ENCODE results near the gene MAN1A1.

The MAN1A1 gene

GRCh38 chr6:119334535-119335264 is 14.9 kb downstream of the MAN1A1 start:
- peaks cover under 1% of the 10 kb centered on the region for H3K4me1 ChIP-seq (ENCODE audit: control insufficient read depth, insufficient read depth, low read length)
- no peak overlapping the region for H3K9ac ChIP-seq (ENCODE audit: low read length in 2 of 2)
- H3K27ac ChIP-seq (ENCODE audit: low read length), result no peak overlapping the region
- no peak overlapping the region for H3K4me3 ChIP-seq (ENCODE audit: low read length in 2 of 2)
- H3K9me3 ChIP-seq (ENCODE audit: control insufficient read depth in 2 of 2, low read length in 2 of 2), result no peaks in the 10 kb centered on the region
- H3K36me3 ChIP-seq (ENCODE audit: control insufficient read depth in 2 of 2, insufficient read depth in 2 of 2, low read length in 2 of 2), result no peaks in the 10 kb centered on the region
- H3K27me3 ChIP-seq (ENCODE audit: control insufficient read depth in 1 of 2, insufficient read depth in 2 of 2, low read length in 2 of 2), result no peaks in the 10 kb centered on the region

- Histone ChIP-seq H3K9ac (ENCODE audit: low read length in 2 of 2) (no peak overlapping the region), H3K9me3 (ENCODE audit: control insufficient read depth in 2 of 2, low read length in 2 of 2) (no peaks in the 10 kb centered on the region), H3K36me3 (ENCODE audit: control insufficient read depth in 2 of 2, insufficient read depth in 2 of 2, low read length in 2 of 2) (no peaks in the 10 kb centered on the region), H3K27me3 (ENCODE audit: control insufficient read depth in 1 of 2, insufficient read depth in 2 of 2, low read length in 2 of 2) (no peaks in the 10 kb centered on the region), H3K27ac (ENCODE audit: low read length) (no peak overlapping the region), H3K4me3 (ENCODE audit: low read length in 2 of 2) (no peak overlapping the region), H3K4me1 (ENCODE audit: control insufficient read depth, insufficient read depth, low read length) (peaks cover 3% of the 10 kb centered on the region)
Observed at GRCh38 chr6:119333707-119334295, 15.8 kb downstream of the MAN1A1 start.

DNA sequence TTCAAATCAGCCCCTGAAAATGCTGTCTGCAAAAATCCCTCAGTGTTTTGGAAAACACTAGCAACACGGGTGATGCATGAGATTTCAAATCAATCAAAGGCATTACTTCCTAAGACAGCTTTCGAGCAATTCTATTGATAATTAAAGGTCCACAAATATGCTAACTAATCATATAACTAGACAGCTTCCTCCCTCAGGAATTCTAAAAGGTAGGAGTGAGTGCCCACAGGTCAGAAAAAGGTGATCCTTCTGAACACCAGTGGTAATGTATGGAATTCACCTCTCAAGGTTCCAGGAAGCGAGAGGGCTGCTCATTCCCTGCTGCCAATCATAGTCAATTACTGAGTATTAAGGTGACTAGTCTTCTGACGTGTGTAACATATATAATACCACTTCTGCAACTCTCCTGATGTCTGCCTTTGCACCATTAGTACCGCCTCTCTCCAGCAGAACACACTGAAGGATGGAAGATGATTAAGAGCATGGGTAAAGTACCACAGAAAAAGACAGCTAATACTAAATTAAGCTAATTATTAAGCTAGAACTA is 16.4 kb downstream of the MAN1A1 start:
- no peaks in the 10 kb centered on the region for H3K36me3 ChIP-seq (ENCODE audit: control insufficient read depth in 2 of 2, insufficient read depth in 2 of 2, low read length in 2 of 2)
- peaks cover 6% of the 10 kb centered on the region for H3K4me1 ChIP-seq (ENCODE audit: control insufficient read depth, insufficient read depth, low read length)
- no peak overlapping the region for H3K9ac ChIP-seq (ENCODE audit: low read length in 2 of 2)
- H3K4me3 ChIP-seq (ENCODE audit: low read length in 2 of 2), result no peak overlapping the region
- no peak overlapping the region for H3K27ac ChIP-seq (ENCODE audit: low read length)
- H3K27me3 ChIP-seq (ENCODE audit: control insufficient read depth in 1 of 2, insufficient read depth in 2 of 2, low read length in 2 of 2), result no peaks in the 10 kb centered on the region
- no peaks in the 10 kb centered on the region for H3K9me3 ChIP-seq (ENCODE audit: control insufficient read depth in 2 of 2, low read length in 2 of 2)

- Histone ChIP-seq H3K36me3 (ENCODE audit: control insufficient read depth in 2 of 2, insufficient read depth in 2 of 2, low read length in 2 of 2) (peaks cover 0 to 1% of the 10 kb centered on the region in 2 donors), H3K4me3 (ENCODE audit: low read length in 2 of 2) (no peak overlapping the region), H3K9ac (ENCODE audit: low read length in 2 of 2) (no peak overlapping the region), H3K4me1 (ENCODE audit: control insufficient read depth, insufficient read depth, low read length) (peaks cover 11% of the 10 kb centered on the region), H3K27ac (ENCODE audit: low read length) (no peak overlapping the region), H3K27me3 (ENCODE audit: control insufficient read depth in 1 of 2, insufficient read depth in 2 of 2, low read length in 2 of 2) (no peaks in the 10 kb centered on the region), H3K9me3 (ENCODE audit: control insufficient read depth in 2 of 2, low read length in 2 of 2) (no peaks in the 10 kb centered on the region)
Observed at GRCh38 chr6:119331663-119332286, 17.8 kb downstream of the MAN1A1 start.

DNA sequence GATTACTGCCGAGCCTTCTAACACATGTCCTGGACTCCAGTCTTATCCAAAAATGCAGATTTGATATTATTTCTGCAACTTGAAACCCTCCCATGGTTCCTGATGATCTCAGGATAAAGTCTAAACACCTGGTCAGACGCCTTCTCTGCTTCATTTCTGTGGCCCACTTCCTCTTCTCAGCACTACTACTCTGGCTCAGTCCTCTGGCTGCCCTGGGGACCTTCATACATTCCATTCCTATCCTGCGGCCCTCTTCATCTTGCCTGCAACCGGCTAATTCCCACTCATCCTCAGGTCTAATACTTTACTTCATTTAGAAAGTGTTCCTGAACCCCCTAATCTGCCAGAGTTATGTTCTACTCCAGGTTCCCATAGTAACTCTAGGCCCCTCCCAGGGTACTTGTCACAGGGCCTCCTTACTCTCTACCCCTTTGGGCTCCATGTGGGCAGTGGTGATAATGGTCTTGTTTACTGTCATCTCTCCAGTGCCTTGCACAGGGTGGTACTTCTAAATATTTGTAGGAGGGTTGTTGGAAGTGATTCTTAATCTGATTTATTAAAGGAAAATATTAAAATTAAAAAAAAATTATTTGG is 18.9 kb downstream of the MAN1A1 start:
- Histone ChIP-seq H3K36me3 (ENCODE audit: control insufficient read depth in 2 of 2, insufficient read depth in 2 of 2, low read length in 2 of 2) (peaks cover 4 to 7% of the 10 kb centered on the region in 2 donors), H3K9ac (ENCODE audit: low read length in 2 of 2) (no peak overlapping the region)

GRCh38 chr6:119329794-119330180 is 19.8 kb downstream of the MAN1A1 start:
- no peaks in the 10 kb centered on the region for H3K9me3 ChIP-seq (ENCODE audit: control insufficient read depth in 2 of 2, low read length in 2 of 2)
- H3K4me3 ChIP-seq (ENCODE audit: low read length in 2 of 2), result no peak overlapping the region
- H3K27me3 ChIP-seq (ENCODE audit: control insufficient read depth in 1 of 2, insufficient read depth in 2 of 2, low read length in 2 of 2), result no peaks in the 10 kb centered on the region
- H3K27ac ChIP-seq (ENCODE audit: low read length), result no peak overlapping the region
- peaks cover 11% of the 10 kb centered on the region for H3K4me1 ChIP-seq (ENCODE audit: control insufficient read depth, insufficient read depth, low read length)
- H3K36me3 ChIP-seq (ENCODE audit: control insufficient read depth in 2 of 2, insufficient read depth in 2 of 2, low read length in 2 of 2), result peaks cover 4 to 7% of the 10 kb centered on the region in 2 donors
- H3K9ac ChIP-seq (ENCODE audit: low read length in 2 of 2), result no peak overlapping the region

More for the DNA sequence above, 18.9 kb downstream of the MAN1A1 start:
- H3K4me3 ChIP-seq (ENCODE audit: low read length in 2 of 2), result no peak overlapping the region
- H3K9me3 ChIP-seq (ENCODE audit: control insufficient read depth in 2 of 2, low read length in 2 of 2), result no peaks in the 10 kb centered on the region
- H3K27me3 ChIP-seq (ENCODE audit: control insufficient read depth in 1 of 2, insufficient read depth in 2 of 2, low read length in 2 of 2), result no peaks in the 10 kb centered on the region
- no peak overlapping the region for H3K27ac ChIP-seq (ENCODE audit: low read length)
- H3K4me1 ChIP-seq (ENCODE audit: control insufficient read depth, insufficient read depth, low read length), result peaks cover 11% of the 10 kb centered on the region

- Histone ChIP-seq H3K4me1 (ENCODE audit: control insufficient read depth, insufficient read depth, low read length) (peaks cover 11% of the 10 kb centered on the region), H3K27ac (ENCODE audit: low read length) (no peak overlapping the region), H3K9ac (ENCODE audit: low read length in 2 of 2) (no peak overlapping the region), H3K9me3 (ENCODE audit: control insufficient read depth in 2 of 2, low read length in 2 of 2) (no peaks in the 10 kb centered on the region), H3K27me3 (ENCODE audit: control insufficient read depth in 1 of 2, insufficient read depth in 2 of 2, low read length in 2 of 2) (no peaks in the 10 kb centered on the region), H3K36me3 (ENCODE audit: control insufficient read depth in 2 of 2, insufficient read depth in 2 of 2, low read length in 2 of 2) (peaks cover 4 to 7% of the 10 kb centered on the region in 2 donors), H3K4me3 (ENCODE audit: low read length in 2 of 2) (no peak overlapping the region)
Observed at GRCh38 chr6:119328892-119329793, 20.4 kb downstream of the MAN1A1 start.

GRCh38 chr6:119328254-119328653 is 21.3 kb downstream of the MAN1A1 start:
- no peak overlapping the region for H3K27ac ChIP-seq (ENCODE audit: low read length)
- no peak overlapping the region for H3K9ac ChIP-seq (ENCODE audit: low read length in 2 of 2)
- H3K36me3 ChIP-seq (ENCODE audit: control insufficient read depth in 2 of 2, insufficient read depth in 2 of 2, low read length in 2 of 2), result peaks cover 4 to 7% of the 10 kb centered on the region in 2 donors
- no peaks in the 10 kb centered on the region for H3K27me3 ChIP-seq (ENCODE audit: control insufficient read depth in 1 of 2, insufficient read depth in 2 of 2, low read length in 2 of 2)
- H3K9me3 ChIP-seq (ENCODE audit: control insufficient read depth in 2 of 2, low read length in 2 of 2), result no peaks in the 10 kb centered on the region
- H3K4me3 ChIP-seq (ENCODE audit: low read length in 2 of 2), result no peak overlapping the region
- H3K4me1 ChIP-seq (ENCODE audit: control insufficient read depth, insufficient read depth, low read length), result peaks cover 11% of the 10 kb centered on the region

GRCh38 chr6:119327810-119328209 is 21.8 kb downstream of the MAN1A1 start:
- Histone ChIP-seq H3K36me3 (ENCODE audit: control insufficient read depth in 2 of 2, insufficient read depth in 2 of 2, low read length in 2 of 2) (peaks cover 4 to 7% of the 10 kb centered on the region in 2 donors), H3K4me1 (ENCODE audit: control insufficient read depth, insufficient read depth, low read length) (peaks cover 11% of the 10 kb centered on the region), H3K27me3 (ENCODE audit: control insufficient read depth in 1 of 2, insufficient read depth in 2 of 2, low read length in 2 of 2) (no peaks in the 10 kb centered on the region), H3K27ac (ENCODE audit: low read length) (no peak overlapping the region), H3K4me3 (ENCODE audit: low read length in 2 of 2) (no peak overlapping the region), H3K9me3 (ENCODE audit: control insufficient read depth in 2 of 2, low read length in 2 of 2) (no peaks in the 10 kb centered on the region), H3K9ac (ENCODE audit: low read length in 2 of 2) (no peak overlapping the region)
